GM18499 (cell line): ENCODE measurements around the gene NEK10.
A peak's percentile ranks its signal among the peaks of the same experiment; 100 is the strongest.
"Not testable (repeated sequence)": the region's sequence is repeated elsewhere in the genome, so short reads cannot be mapped to it uniquely, and the experiment has no call there.

Experiments used
- ATAC-seq: cut with Tn5 transposase; IDR thresholded peaks from one replicate; pipeline ENCODE4 v1.9.1; 2021; ENCODE audit warnings: moderate number of reproducible peaks; ENCODE audit not compliant: insufficient read depth, unreplicated experiment

NEK10 gene

GRCh38 chr3:27319847-27320526 lies 49.2 kb downstream of the NEK10 start:
- no peak for ATAC-seq

- no peak for ATAC-seq
These were observed 49.9 kb downstream of the NEK10 start for GRCh38 chr3:27319304-27319703.

- no peak for ATAC-seq
These were observed 52.1 kb downstream of the NEK10 start for GRCh38 chr3:27317096-27317495.

- ATAC-seq: no peak
These were observed 54.2 kb downstream of the NEK10 start for GRCh38 chr3:27315003-27315402.

- peak; percentile 90 for ATAC-seq
These were observed 57.0 kb downstream of the NEK10 start for GRCh38 chr3:27312044-27312668.

- no peak for ATAC-seq
These were observed 57.8 kb downstream of the NEK10 start for GRCh38 chr3:27311400-27311799.

GRCh38 chr3:27310688-27311087 lies 58.5 kb downstream of the NEK10 start:
- no peak for ATAC-seq

GRCh38 chr3:27307566-27307965 lies 61.6 kb downstream of the NEK10 start:
- no peak for ATAC-seq

- ATAC-seq: no peak
These were observed 66.3 kb downstream of the NEK10 start for GRCh38 chr3:27302891-27303290.

- ATAC-seq: not testable (repeated sequence)
These were observed 70.2 kb downstream of the NEK10 start for GRCh38 chr3:27298981-27299380.

GRCh38 chr3:27293939-27294338 lies 75.2 kb downstream of the NEK10 start:
- ATAC-seq: no peak

GRCh38 chr3:27290760-27291159 lies 78.4 kb downstream of the NEK10 start:
- ATAC-seq: no peak

GRCh38 chr3:27289769-27290413 lies 79.3 kb downstream of the NEK10 start:
- ATAC-seq: no peak

- no peak for ATAC-seq
These were observed 82.1 kb downstream of the NEK10 start for GRCh38 chr3:27287052-27287451.

- not testable (repeated sequence) for ATAC-seq
These were observed 82.7 kb downstream of the NEK10 start for GRCh38 chr3:27286467-27286866.

GRCh38 chr3:27285668-27286067 lies 83.5 kb downstream of the NEK10 start:
- no peak for ATAC-seq

- no peak for ATAC-seq
These were observed 87.5 kb downstream of the NEK10 start for GRCh38 chr3:27281671-27282150.

- no peak for ATAC-seq
These were observed 90.1 kb downstream of the NEK10 start for GRCh38 chr3:27279123-27279522.

GRCh38 chr3:27278383-27279055 lies 90.7 kb downstream of the NEK10 start:
- no peak for ATAC-seq

GRCh38 chr3:27275441-27275990 lies 93.7 kb downstream of the NEK10 start:
- ATAC-seq: no peak

- no peak for ATAC-seq
These were observed 97.3 kb downstream of the NEK10 start for GRCh38 chr3:27271890-27272289.
